Measurements from ENCODE around the gene WWOX. TPM values are rescaled to one million over a fixed set of nuclear protein-coding genes. Genes with fewer than 3 reads are reported as not detected.

Gene WWOX
- total and polyA plus RNA-seq, 2 of the 13 experiments (the other 11 are each of a cell fraction or from before 2014, with no cell fraction given): 9.1 to 37.4 TPM

DNA sequence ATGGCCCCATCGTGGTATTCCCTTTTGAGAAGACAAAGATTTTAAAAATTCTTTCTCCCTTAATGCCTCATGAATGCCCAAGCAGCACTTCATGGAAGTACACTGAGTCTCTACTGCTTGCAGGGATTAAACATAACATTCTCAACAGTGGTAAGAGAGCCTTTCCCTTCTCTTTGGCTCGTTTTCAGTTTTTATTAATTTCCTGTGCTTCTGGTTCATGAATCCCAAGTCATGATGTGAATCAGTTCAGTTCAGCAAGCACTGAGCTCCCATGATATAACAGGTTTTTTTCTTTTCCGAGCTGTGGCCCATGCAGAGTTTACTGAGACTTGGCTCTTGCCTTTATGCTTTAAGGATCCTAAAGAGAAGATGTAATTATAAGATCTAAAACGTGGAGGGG lies 175.3 kb downstream of the WWOX start (continued):
- TF ChIP-seq, protein P1, sequence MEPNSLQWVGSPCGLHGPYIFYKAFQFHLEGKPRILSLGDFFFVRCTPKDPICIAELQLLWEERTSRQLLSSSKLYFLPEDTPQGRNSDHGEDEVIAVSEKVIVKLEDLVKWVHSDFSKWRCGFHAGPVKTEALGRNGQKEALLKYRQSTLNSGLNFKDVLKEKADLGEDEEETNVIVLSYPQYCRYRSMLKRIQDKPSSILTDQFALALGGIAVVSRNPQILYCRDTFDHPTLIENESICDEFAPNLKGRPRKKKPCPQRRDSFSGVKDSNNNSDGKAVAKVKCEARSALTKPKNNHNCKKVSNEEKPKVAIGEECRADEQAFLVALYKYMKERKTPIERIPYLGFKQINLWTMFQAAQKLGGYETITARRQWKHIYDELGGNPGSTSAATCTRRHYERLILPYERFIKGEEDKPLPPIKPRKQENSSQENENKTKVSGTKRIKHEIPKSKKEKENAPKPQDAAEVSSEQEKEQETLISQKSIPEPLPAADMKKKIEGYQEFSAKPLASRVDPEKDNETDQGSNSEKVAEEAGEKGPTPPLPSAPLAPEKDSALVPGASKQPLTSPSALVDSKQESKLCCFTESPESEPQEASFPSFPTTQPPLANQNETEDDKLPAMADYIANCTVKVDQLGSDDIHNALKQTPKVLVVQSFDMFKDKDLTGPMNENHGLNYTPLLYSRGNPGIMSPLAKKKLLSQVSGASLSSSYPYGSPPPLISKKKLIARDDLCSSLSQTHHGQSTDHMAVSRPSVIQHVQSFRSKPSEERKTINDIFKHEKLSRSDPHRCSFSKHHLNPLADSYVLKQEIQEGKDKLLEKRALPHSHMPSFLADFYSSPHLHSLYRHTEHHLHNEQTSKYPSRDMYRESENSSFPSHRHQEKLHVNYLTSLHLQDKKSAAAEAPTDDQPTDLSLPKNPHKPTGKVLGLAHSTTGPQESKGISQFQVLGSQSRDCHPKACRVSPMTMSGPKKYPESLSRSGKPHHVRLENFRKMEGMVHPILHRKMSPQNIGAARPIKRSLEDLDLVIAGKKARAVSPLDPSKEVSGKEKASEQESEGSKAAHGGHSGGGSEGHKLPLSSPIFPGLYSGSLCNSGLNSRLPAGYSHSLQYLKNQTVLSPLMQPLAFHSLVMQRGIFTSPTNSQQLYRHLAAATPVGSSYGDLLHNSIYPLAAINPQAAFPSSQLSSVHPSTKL (CRISPR knock-in tag; IDR thresholded peaks at IDR 0.05): no peak
- TF ChIP-seq, protein P2, sequence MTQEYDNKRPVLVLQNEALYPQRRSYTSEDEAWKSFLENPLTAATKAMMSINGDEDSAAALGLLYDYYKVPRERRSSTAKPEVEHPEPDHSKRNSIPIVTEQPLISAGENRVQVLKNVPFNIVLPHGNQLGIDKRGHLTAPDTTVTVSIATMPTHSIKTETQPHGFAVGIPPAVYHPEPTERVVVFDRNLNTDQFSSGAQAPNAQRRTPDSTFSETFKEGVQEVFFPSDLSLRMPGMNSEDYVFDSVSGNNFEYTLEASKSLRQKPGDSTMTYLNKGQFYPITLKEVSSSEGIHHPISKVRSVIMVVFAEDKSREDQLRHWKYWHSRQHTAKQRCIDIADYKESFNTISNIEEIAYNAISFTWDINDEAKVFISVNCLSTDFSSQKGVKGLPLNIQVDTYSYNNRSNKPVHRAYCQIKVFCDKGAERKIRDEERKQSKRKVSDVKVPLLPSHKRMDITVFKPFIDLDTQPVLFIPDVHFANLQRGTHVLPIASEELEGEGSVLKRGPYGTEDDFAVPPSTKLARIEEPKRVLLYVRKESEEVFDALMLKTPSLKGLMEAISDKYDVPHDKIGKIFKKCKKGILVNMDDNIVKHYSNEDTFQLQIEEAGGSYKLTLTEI (CRISPR knock-in tag; conservative IDR thresholded peaks at IDR 0.05): no peak
- TF ChIP-seq, protein P3, sequence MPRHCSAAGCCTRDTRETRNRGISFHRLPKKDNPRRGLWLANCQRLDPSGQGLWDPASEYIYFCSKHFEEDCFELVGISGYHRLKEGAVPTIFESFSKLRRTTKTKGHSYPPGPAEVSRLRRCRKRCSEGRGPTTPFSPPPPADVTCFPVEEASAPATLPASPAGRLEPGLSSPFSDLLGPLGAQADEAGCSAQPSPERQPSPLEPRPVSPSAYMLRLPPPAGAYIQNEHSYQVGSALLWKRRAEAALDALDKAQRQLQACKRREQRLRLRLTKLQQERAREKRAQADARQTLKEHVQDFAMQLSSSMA (CRISPR knock-in tag; IDR thresholded peaks at IDR 0.05): no peak
- no peak for TF ChIP-seq ESRRA (CRISPR knock-in tag; IDR thresholded peaks at IDR 0.05; ENCODE audit: low read depth)
- no peak for TF ChIP-seq SSRP1 (CRISPR knock-in tag; IDR thresholded peaks at IDR 0.05)
- no peak for TF ChIP-seq DNMT1 (CRISPR knock-in tag; IDR thresholded peaks at IDR 0.05)
- no peak for TF ChIP-seq ZNF441 (CRISPR knock-in tag; IDR thresholded peaks at IDR 0.05; ENCODE audit: borderline replicate concordance)

DNA sequence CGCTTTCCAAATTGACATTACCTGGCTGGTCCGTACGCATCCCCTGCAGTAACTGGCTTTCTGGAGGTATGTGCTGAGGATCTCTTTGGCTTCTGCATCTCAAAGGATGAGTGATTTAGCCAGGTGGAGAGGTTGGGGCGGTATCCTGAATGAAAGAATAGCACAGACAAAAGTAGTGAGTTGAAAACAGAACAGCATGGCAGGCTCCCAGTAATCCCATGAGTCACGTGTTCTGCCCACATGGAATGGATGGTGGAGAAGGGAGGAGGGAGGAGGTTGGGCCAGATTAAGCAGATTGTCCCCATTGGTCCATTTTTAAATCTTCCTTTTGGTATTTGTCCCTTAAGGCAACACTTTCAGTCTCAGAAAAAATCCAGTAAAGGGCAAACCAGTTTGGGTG lies 176.0 kb downstream of the WWOX start:
- in situ Hi-C loops (cut with HindIII; ENCODE audit: extremely low pct_ligation_motif_present, low pct_unique_long_range_greater_than_20kb): no loop called here
- Histone ChIP-seq H3K4me1 (ENCODE audit: insufficient read depth, low read length) (no peaks in the 10 kb centered on the region), H3K27me3 (ENCODE audit: control insufficient read depth in 1 of 2, insufficient read depth in 2 of 2, low read length in 2 of 2) (no peaks in the 10 kb centered on the region), H3K4me3 (replicated peaks in 1 of 3; ENCODE audit: insufficient read depth in 1 of 3, low read depth in 2 of 3, low read length in 3 of 3) (no peak overlapping the region), H3K4me2 (ENCODE audit: low read depth, low read length) (no peak overlapping the region), H2AFZ (ENCODE audit: low read length) (no peak overlapping the region), H3K9ac (ENCODE audit: insufficient read depth, low read depth, low read length) (no peak overlapping the region), H4K20me1 (ENCODE audit: insufficient read depth, low read length) (no peaks in the 10 kb centered on the region), H3K36me3 (replicated peaks in 1 of 2; ENCODE audit: control insufficient read depth in 1 of 2, insufficient read depth in 2 of 2, low read length in 2 of 2) (no peaks in the 10 kb centered on the region), H3K79me2 (ENCODE audit: insufficient read depth, low read length) (no peaks in the 10 kb centered on the region), H3K9me3 (ENCODE audit: low read length) (no peaks in the 10 kb centered on the region), H3K27ac (ENCODE audit: extremely low read length, insufficient read depth, low read length) (no peak overlapping the region)
- FAIRE-seq (no peak), DNase-seq (ENCODE audit: low spot score) (no peak), ATAC-seq (no peak)
- no TSS peak for BruUV-seq (replicated peaks)
- CTCF ChIA-PET (ENCODE audit: low intra/inter-chr PET ratio, low total read pairs): no interaction called here
- intact Hi-C loops (cut with micrococcal nuclease; ENCODE audit: unreplicated experiment): no loop called here
- POLR2A ChIA-PET: no interaction called here
- WGBS (ENCODE audit: low lambda C conversion rate): 97% methylated on average over 5 of the region's 5 CpGs
- no peak for TF ChIP-seq ZNF12 (CRISPR knock-in tag; IDR thresholded peaks at IDR 0.05)
- TF ChIP-seq RBAK (CRISPR knock-in tag; IDR thresholded peaks at IDR 0.05): no peak
- TF ChIP-seq DNMT3B (CRISPR knock-in tag; conservative IDR thresholded peaks at IDR 0.05): no peak
- TF ChIP-seq, protein P4, sequence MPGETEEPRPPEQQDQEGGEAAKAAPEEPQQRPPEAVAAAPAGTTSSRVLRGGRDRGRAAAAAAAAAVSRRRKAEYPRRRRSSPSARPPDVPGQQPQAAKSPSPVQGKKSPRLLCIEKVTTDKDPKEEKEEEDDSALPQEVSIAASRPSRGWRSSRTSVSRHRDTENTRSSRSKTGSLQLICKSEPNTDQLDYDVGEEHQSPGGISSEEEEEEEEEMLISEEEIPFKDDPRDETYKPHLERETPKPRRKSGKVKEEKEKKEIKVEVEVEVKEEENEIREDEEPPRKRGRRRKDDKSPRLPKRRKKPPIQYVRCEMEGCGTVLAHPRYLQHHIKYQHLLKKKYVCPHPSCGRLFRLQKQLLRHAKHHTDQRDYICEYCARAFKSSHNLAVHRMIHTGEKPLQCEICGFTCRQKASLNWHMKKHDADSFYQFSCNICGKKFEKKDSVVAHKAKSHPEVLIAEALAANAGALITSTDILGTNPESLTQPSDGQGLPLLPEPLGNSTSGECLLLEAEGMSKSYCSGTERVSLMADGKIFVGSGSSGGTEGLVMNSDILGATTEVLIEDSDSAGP (CRISPR knock-in tag; IDR thresholded peaks at IDR 0.05; ENCODE audit: borderline replicate concordance): no peak
- TF ChIP-seq ZNF296 (CRISPR knock-in tag; conservative IDR thresholded peaks at IDR 0.05): no peak
- no peak for TF ChIP-seq SOX6 (IDR thresholded peaks at IDR 0.05)
- TF ChIP-seq SOX6 (CRISPR knock-in tag; IDR thresholded peaks at IDR 0.05): no peak
- TF ChIP-seq ZEB1 (IDR thresholded peaks at IDR 0.05; ENCODE audit: insufficient replicate concordance, low read depth): no peak
- no peak for TF ChIP-seq NR2F2 (IDR thresholded peaks at IDR 0.05; ENCODE audit: borderline replicate concordance, low read depth)
- TF ChIP-seq MATR3 (CRISPR knock-in tag; IDR thresholded peaks at IDR 0.05): no peak
- no peak for TF ChIP-seq STAG1 (CRISPR knock-in tag; IDR thresholded peaks at IDR 0.05)
- no peak for TF ChIP-seq SALL1 (CRISPR knock-in tag; IDR thresholded peaks at IDR 0.05)
